Measurements from ENCODE around the gene ANKRD52. TPM values are rescaled to one million over a fixed set of nuclear protein-coding genes. Genes with fewer than 3 reads are reported as not detected.

ANKRD52 gene
- total and polyA plus RNA-seq, 12 donors: 8.4 to 86.8 (median 28.7) TPM

- intact Hi-C loops (cut with DNase I): no loop called here
- no peaks in the 10 kb centered on the region for H3K27me3 ChIP-seq
- no peak overlapping the region for H3K4me3 ChIP-seq
- no peaks in the 10 kb centered on the region for H3K9me3 ChIP-seq (replicated peaks in 1 of 3)
- 83 to 90% (median 87%) methylated on average over 7 to 11 of the region's 11 CpGs; no CpG with 5 or more reads in 1 of the 4 donors for WGBS, 4 donors
- TF ChIP-seq CTCF (IDR thresholded peaks at IDR 0.05) (no peak), POLR2A (IDR thresholded peaks at IDR 0.05) (no peak)
- peaks cover 19 to 22% of the 10 kb centered on the region in 2 donors for H3K4me1 ChIP-seq (replicated peaks in 1 of 2)
- H3K36me3 ChIP-seq (replicated peaks in 1 of 2): peaks cover 0 to 84% of the 10 kb centered on the region in 2 donors
- H3K27ac ChIP-seq: peak overlapping the region in 1 of 5 donors; percentile 9
- no peak for DNase-seq
These were observed 5.1 kb downstream of the ANKRD52 start for GRCh38 chr12:56253091-56253490.

GRCh38 chr12:56252649-56253048 is 5.5 kb downstream of the ANKRD52 start:
- Histone ChIP-seq H3K9me3 (replicated peaks in 1 of 3) (no peaks in the 10 kb centered on the region), H3K4me3 (no peak overlapping the region), H3K27ac (no peak overlapping the region), H3K4me1 (replicated peaks in 1 of 2) (peaks cover 19 to 22% of the 10 kb centered on the region in 2 donors), H3K36me3 (replicated peaks in 1 of 2) (peaks cover 0 to 88% of the 10 kb centered on the region in 2 donors), H3K27me3 (no peaks in the 10 kb centered on the region)
- intact Hi-C loops (cut with DNase I): no loop called here
- DNase-seq: no peak
- 90 to 93% (median 90%) methylated on average over 3 of the region's 3 CpGs for WGBS, 4 donors
- TF ChIP-seq POLR2A (IDR thresholded peaks at IDR 0.05): no peak
- no peak for TF ChIP-seq CTCF (IDR thresholded peaks at IDR 0.05)

GRCh38 chr12:56248711-56249110 is 9.5 kb downstream of the ANKRD52 start:
- Histone ChIP-seq H3K27me3 (no peaks in the 10 kb centered on the region), H3K9me3 (replicated peaks in 1 of 3) (no peaks in the 10 kb centered on the region), H3K4me3 (no peak overlapping the region), H3K4me1 (replicated peaks in 1 of 2) (peaks cover 16 to 17% of the 10 kb centered on the region in 2 donors), H3K36me3 (replicated peaks in 1 of 2) (peaks cover 0 to 98% of the 10 kb centered on the region in 2 donors), H3K27ac (peak overlapping the region in 1 of 5 donors; percentile 16)
- DNase-seq: no peak
- intact Hi-C loops (cut with DNase I): no loop called here
- WGBS, 4 donors: 87 to 94% (median 92%) methylated on average over 2 to 8 of the region's 8 CpGs
- TF ChIP-seq CTCF (IDR thresholded peaks at IDR 0.05) (no peak), POLR2A (IDR thresholded peaks at IDR 0.05) (no peak)

- no peaks in the 10 kb centered on the region for H3K27me3 ChIP-seq
- no peaks in the 10 kb centered on the region for H3K9me3 ChIP-seq (replicated peaks in 1 of 3)
- H3K27ac ChIP-seq: peak overlapping the region in 1 of 5 donors; percentile 5
- no peak overlapping the region for H3K4me3 ChIP-seq
- no peak for TF ChIP-seq CTCF (IDR thresholded peaks at IDR 0.05)
- no peak for TF ChIP-seq POLR2A (IDR thresholded peaks at IDR 0.05)
- peaks cover 24 to 25% of the 10 kb centered on the region in 2 donors for H3K4me1 ChIP-seq (replicated peaks in 1 of 2)
- 83 to 96% (median 91%) methylated on average over 14 to 16 of the region's 16 CpGs for WGBS, 4 donors
- intact Hi-C loops (cut with DNase I): no loop called here
- H3K36me3 ChIP-seq (replicated peaks in 1 of 2): peaks cover 0 to 98% of the 10 kb centered on the region in 2 donors
- DNase-seq: no peak
These were observed 10.3 kb downstream of the ANKRD52 start for GRCh38 chr12:56247923-56248322.
